ENCODE results near the gene LRRC8E. TPM values are rescaled to one million over a fixed set of nuclear protein-coding genes. Genes with fewer than 3 reads are reported as not detected.

Gene LRRC8E
- total RNA-seq, 2 donors from 2014 or later, result 2.6 to 3.4 TPM

- Histone ChIP-seq H3K36me3 (replicated peaks in 1 of 2; ENCODE audit: insufficient read depth in 1 of 2, low read depth in 2 of 2) (no peaks in the 10 kb centered on the region), H3K4me1 (peaks cover 48% of the 10 kb centered on the region), H3K27me3 (no peaks in the 10 kb centered on the region), H3K4me3 (no peak overlapping the region), H3K9me3 (no peaks in the 10 kb centered on the region), H3K27ac (peak overlapping the region; percentile 81 to 94 (median 91))
- no peak for TF ChIP-seq POLR2A (IDR thresholded peaks at IDR 0.05)
- peak in 2 of 7 experiments; percentile 5 to 7 for TF ChIP-seq CTCF (IDR thresholded peaks at IDR 0.05)
- WGBS, 2 donors, result 4% methylated on average over 39 of the region's 47 CpGs; no CpG with 5 or more reads in 1 of the 2 donors
- intact Hi-C loops (cut with DNase I), result no loop called here
- DNase-seq (peak; percentile 65 to 83 (median 78)), ATAC-seq (peak; percentile 62)
These were observed 18.8 kb upstream of the LRRC8E start for GRCh38 chr19:7869453-7869909.

DNA sequence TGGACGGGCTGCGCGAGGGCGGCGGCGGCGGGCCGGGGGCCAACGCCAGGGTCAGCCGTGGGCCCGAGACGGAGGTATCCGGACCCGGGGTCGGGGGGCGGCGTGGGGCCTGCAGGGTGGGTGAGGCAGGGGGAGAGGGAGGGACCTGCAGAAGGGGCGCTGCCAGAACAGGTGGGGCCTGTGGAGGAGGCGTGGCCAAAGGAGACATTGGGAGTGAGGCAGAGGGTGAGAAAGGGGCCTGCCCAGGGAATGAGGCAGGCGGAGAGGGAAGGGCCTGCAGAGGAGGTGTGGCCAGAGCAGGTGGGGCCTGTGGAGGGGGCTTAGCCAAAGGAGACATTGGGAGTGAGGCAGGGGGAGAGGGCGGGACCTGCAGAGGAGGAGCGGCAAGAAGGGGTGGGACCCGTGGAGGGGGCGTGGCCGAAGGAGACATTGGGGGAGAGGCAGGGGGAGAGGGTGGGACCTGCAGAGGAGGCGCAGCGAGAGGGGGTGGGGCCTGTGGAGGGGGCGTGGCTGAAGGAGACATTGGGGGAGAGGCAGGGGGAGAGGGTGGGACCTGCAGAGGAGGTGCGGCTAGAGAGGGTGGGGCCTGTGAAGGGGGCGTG is 18.3 kb upstream of the LRRC8E start:
- DNase-seq, result peak; percentile 62 to 82 (median 64)
- H3K9me3 ChIP-seq, result no peaks in the 10 kb centered on the region
- no peaks in the 10 kb centered on the region for H3K36me3 ChIP-seq (replicated peaks in 1 of 2; ENCODE audit: insufficient read depth in 1 of 2, low read depth in 2 of 2)
- peaks cover 54% of the 10 kb centered on the region for H3K4me1 ChIP-seq
- ATAC-seq, result no peak
- no peaks in the 10 kb centered on the region for H3K27me3 ChIP-seq
- 30 to 38% methylated on average over 15 to 28 of the region's 30 CpGs for WGBS, 2 donors
- TF ChIP-seq CTCF (IDR thresholded peaks at IDR 0.05) (no peak), POLR2A (IDR thresholded peaks at IDR 0.05) (no peak)
- intact Hi-C loops (cut with DNase I), result no loop called here
- H3K4me3 ChIP-seq, result no peak overlapping the region
- peak overlapping the region; percentile 81 to 94 (median 91) for H3K27ac ChIP-seq

DNA sequence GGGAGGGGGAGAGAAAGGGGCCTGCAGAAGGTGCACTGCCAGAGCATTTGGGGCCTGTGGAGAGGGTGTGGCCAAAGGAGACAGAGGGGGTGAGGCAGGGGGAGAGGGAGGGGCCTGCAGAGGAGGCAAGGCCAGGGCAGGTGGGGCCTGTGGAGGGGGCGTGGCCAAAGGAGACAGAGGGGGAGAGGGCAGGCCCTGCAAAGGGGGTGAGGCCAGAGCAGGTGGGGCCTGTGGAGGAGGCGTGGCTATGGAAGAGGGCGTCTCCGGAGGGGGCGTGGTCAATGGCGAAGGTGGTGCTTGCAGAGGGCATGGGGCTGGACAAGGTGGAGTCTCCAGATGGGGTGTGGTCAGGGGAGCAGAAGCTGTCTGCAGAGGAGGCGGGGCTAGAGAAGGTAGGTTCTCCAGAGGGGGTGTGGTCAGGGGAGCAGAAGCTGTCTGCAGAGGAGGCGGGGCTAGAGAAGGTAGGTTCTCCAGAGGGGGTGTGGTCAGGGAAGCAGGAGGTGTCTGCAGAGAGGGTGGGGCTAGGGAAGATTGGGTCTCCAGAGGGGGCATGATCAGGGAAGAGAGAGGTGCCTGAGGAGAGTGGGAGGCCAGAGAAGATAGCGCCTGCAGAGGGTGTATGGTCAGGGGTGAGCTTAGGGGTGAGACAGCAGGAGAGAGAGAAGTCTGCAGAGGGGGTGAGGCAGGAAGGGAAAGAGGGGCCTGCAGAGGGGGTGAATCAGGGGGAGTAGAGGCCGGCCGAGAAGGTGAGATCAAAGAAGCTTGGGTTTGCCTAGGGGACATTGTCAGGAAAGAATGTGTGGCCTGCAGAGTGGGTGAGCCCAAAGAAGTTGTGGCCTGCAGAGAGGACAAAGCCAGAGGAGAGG is 17.5 kb upstream of the LRRC8E start:
- Histone ChIP-seq H3K27ac (peak overlapping the region in 3 of 4 donors; percentile 76 to 85 (median 81)), H3K27me3 (no peaks in the 10 kb centered on the region), H3K4me1 (peaks cover 54% of the 10 kb centered on the region), H3K9me3 (no peaks in the 10 kb centered on the region), H3K36me3 (replicated peaks in 1 of 2; ENCODE audit: insufficient read depth in 1 of 2, low read depth in 2 of 2) (no peaks in the 10 kb centered on the region), H3K4me3 (no peak overlapping the region)
- DNase-seq, result peak; percentile 66 to 71 (median 70)
- TF ChIP-seq POLR2A (IDR thresholded peaks at IDR 0.05) (no peak), CTCF (IDR thresholded peaks at IDR 0.05) (no peak)
- 52 to 57% methylated on average over 11 of the region's 11 CpGs for WGBS, 2 donors
- intact Hi-C loops (cut with DNase I), result no loop called here
- no peak for ATAC-seq

GRCh38 chr19:7871437-7872305 is 16.6 kb upstream of the LRRC8E start:
- no peaks in the 10 kb centered on the region for H3K9me3 ChIP-seq
- peak in 2 of 3 donors; percentile 11 to 39 for TF ChIP-seq POLR2A (IDR thresholded peaks at IDR 0.05)
- TF ChIP-seq CTCF (IDR thresholded peaks at IDR 0.05), result no peak
- H3K36me3 ChIP-seq (replicated peaks in 1 of 2; ENCODE audit: insufficient read depth in 1 of 2, low read depth in 2 of 2), result no peaks in the 10 kb centered on the region
- H3K27ac ChIP-seq, result peak overlapping the region in 3 of 4 donors; percentile 76 to 85 (median 81)
- no peaks in the 10 kb centered on the region for H3K27me3 ChIP-seq
- intact Hi-C loops (cut with DNase I), result no loop called here
- H3K4me3 ChIP-seq, result no peak overlapping the region
- peak; percentile 94 to 98 (median 96) for DNase-seq
- ATAC-seq, result peak; percentile 34
- WGBS, 2 donors, result 6 to 7% methylated on average over 31 to 33 of the region's 33 CpGs
- peaks cover 54% of the 10 kb centered on the region for H3K4me1 ChIP-seq

Data from body of pancreas (tissue), 4 donors.